Measurements from ENCODE around the gene XRCC4. TPM values are rescaled to one million over a fixed set of nuclear protein-coding genes. Genes with fewer than 3 reads are reported as not detected.

The XRCC4 gene
- total RNA-seq, 3 donors from 2014 or later: 8.8 to 10.8 (median 10.4) TPM

DNA sequence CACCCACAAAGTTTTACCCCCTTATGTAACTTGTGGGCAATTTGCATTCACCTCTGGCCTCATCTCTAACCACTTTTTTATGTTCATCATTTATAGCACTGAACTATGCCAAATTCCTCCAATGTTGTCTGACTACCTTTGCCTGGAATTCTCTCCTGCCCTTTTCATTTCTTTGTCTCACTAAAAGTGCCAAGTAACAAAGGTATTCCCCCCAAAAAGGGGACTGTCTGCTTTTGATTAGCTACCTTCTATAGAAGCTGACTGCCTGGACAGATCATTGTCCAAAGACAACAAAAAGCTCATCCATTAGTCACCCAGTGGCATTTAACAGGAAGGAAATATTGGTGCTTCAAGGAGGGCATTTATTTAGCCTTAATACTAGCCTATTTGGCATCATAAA lies 204.3 kb downstream of the XRCC4 start:
- TF ChIP-seq POLR2AphosphoS5 (IDR thresholded peaks at IDR 0.05) (no peak), POLR2A (IDR thresholded peaks at IDR 0.05) (no peak)
- TF ChIP-seq, protein P1, sequence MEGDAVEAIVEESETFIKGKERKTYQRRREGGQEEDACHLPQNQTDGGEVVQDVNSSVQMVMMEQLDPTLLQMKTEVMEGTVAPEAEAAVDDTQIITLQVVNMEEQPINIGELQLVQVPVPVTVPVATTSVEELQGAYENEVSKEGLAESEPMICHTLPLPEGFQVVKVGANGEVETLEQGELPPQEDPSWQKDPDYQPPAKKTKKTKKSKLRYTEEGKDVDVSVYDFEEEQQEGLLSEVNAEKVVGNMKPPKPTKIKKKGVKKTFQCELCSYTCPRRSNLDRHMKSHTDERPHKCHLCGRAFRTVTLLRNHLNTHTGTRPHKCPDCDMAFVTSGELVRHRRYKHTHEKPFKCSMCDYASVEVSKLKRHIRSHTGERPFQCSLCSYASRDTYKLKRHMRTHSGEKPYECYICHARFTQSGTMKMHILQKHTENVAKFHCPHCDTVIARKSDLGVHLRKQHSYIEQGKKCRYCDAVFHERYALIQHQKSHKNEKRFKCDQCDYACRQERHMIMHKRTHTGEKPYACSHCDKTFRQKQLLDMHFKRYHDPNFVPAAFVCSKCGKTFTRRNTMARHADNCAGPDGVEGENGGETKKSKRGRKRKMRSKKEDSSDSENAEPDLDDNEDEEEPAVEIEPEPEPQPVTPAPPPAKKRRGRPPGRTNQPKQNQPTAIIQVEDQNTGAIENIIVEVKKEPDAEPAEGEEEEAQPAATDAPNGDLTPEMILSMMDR (IDR thresholded peaks at IDR 0.05): no peak
- no peaks in the 10 kb centered on the region for H3K27me3 ChIP-seq
- intact Hi-C loops (cut with DNase I; ENCODE audit: low total_unique reads): no loop called here
- no peaks in the 10 kb centered on the region for H3K4me1 ChIP-seq
- H3K9me3 ChIP-seq: no peaks in the 10 kb centered on the region
- DNase-seq (ENCODE audit: low spot score in 2 of 2): no peak
- no peaks in the 10 kb centered on the region for H3K36me3 ChIP-seq
- H3K4me3 ChIP-seq: no peak overlapping the region
- no peak overlapping the region for H3K27ac ChIP-seq

DNA sequence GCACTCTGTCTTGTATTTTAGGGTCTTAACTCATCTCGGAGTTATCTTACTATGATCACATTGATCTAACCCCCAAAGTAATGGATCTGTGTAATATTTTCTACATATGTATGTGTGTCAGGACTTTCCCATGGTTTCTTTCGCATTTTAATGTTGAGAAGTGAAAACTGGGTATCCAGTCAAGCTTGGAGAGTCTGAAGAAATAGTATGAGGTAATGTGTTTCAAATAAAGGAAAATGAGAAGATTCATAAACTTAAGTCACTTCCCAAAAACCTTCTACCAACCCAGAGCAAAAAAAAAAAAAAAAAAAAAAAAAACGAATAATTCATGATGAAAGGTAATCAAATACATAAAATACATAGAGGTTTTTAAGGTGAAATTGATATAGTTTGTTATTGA lies 206.4 kb downstream of the XRCC4 start:
- H3K4me1 ChIP-seq: no peaks in the 10 kb centered on the region
- H3K9me3 ChIP-seq: peaks cover 0 to 6% of the 10 kb centered on the region in 2 donors
- no peaks in the 10 kb centered on the region for H3K27me3 ChIP-seq
- intact Hi-C loops (cut with DNase I; ENCODE audit: low total_unique reads): no loop called here
- H3K27ac ChIP-seq: no peak overlapping the region
- TF ChIP-seq, protein P1 (IDR thresholded peaks at IDR 0.05): no peak
- TF ChIP-seq POLR2AphosphoS5 (IDR thresholded peaks at IDR 0.05) (no peak), POLR2A (IDR thresholded peaks at IDR 0.05) (no peak)
- no peak for DNase-seq (ENCODE audit: low spot score in 2 of 2)
- H3K36me3 ChIP-seq: no peaks in the 10 kb centered on the region
- H3K4me3 ChIP-seq: no peak overlapping the region

DNA sequence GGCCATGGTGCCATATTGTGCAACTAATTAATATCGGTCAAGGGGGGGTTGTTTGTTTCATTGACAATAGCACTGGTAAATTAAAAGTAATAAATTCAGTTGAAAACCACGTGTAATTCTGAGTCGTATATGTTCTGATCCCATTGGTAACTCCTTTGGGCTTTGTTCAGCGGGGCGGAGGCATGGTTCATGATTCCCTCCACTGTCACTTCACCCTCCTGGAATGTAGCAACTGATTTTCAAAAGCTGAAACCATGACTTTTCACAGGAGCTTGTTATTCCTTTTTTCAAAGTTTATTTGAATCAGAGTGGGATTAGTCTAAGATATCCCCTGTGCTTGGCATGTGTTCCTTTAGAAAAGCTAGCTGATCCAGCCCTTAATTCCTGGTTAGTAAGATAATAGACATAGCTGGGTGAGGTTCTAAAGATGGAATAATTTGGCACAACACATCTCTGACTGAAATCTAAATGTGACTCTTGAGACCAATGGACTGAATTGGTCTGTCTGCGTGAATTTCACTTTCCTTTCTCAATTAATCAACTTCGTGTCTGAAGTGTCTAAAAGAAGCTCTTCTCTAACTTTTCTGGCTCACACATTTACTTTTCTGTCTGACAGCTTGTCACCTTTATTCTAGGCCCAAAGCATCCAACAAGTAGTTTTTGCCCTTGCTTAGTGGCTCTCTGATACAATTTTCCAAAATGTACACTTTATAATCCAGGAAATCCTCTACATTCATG lies 208.5 kb downstream of the XRCC4 start:
- Histone ChIP-seq H3K9me3 (peaks cover 0 to 6% of the 10 kb centered on the region in 2 donors), H3K36me3 (no peaks in the 10 kb centered on the region), H3K4me3 (no peak overlapping the region), H3K27me3 (no peaks in the 10 kb centered on the region), H3K27ac (no peak overlapping the region), H3K4me1 (no peaks in the 10 kb centered on the region)
- DNase-seq (ENCODE audit: low spot score in 2 of 2): no peak
- intact Hi-C loops (cut with DNase I; ENCODE audit: low total_unique reads): no loop called here
- TF ChIP-seq, protein P1 (IDR thresholded peaks at IDR 0.05): no peak
- TF ChIP-seq POLR2AphosphoS5 (IDR thresholded peaks at IDR 0.05) (no peak), POLR2A (IDR thresholded peaks at IDR 0.05) (no peak)

DNA sequence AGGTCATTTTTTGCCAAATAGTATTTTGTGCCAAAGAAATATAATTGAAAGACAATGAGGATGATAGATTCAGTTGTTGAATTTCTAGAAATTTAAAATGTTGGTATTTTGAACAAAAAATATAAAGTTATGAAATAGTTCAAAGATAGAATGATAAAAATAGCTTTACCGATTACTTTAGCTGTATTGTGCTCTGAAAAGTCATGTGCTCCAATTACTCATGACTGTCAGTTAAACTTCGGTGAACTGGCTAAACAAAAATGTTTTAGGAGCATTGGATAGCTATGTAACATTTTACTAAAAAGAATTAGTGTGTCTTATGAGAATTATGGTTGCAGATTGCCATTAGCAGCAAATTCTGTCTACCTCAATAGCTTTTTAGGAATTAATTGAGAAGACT lies 216.9 kb downstream of the XRCC4 start:
- H3K4me3 ChIP-seq: no peak overlapping the region
- H3K4me1 ChIP-seq: no peaks in the 10 kb centered on the region
- TF ChIP-seq POLR2AphosphoS5 (IDR thresholded peaks at IDR 0.05): no peak
- no peak for TF ChIP-seq POLR2A (IDR thresholded peaks at IDR 0.05)
- TF ChIP-seq, protein P1 (IDR thresholded peaks at IDR 0.05): no peak
- no peak for DNase-seq (ENCODE audit: low spot score in 2 of 2)
- no peaks in the 10 kb centered on the region for H3K27me3 ChIP-seq
- no peaks in the 10 kb centered on the region for H3K36me3 ChIP-seq
- intact Hi-C loops (cut with DNase I; ENCODE audit: low total_unique reads): no loop called here
- H3K27ac ChIP-seq: no peak overlapping the region
- H3K9me3 ChIP-seq: peaks cover 0 to 7% of the 10 kb centered on the region in 2 donors

DNA sequence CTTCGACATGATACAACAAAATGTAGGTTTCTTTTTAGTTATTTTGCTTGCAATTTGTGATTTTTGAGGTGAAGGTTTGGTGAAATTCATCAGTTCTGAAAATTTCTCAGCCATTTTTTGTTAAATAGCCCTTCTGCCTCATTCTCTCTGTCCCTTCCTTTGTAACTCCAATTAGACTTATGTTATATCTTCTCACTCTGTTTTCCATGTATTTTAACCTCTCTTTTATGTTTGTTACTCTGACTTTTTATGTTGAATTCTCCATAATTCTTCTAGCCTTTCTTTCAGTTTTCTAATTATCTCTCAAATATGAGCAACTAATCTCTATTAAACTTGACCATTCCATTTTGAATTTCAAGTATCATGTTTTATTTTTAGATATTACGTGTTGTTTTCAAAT lies 222.0 kb downstream of the XRCC4 start:
- H3K27me3 ChIP-seq: no peaks in the 10 kb centered on the region
- H3K36me3 ChIP-seq: no peaks in the 10 kb centered on the region
- TF ChIP-seq POLR2A (IDR thresholded peaks at IDR 0.05) (no peak), POLR2AphosphoS5 (IDR thresholded peaks at IDR 0.05) (no peak)
- TF ChIP-seq, protein P1 (IDR thresholded peaks at IDR 0.05): no peak
- DNase-seq (ENCODE audit: low spot score in 2 of 2): no peak
- no peak overlapping the region for H3K27ac ChIP-seq
- H3K4me1 ChIP-seq: no peaks in the 10 kb centered on the region
- H3K9me3 ChIP-seq: peaks cover 0 to 17% of the 10 kb centered on the region in 2 donors
- no peak overlapping the region for H3K4me3 ChIP-seq
- intact Hi-C loops (cut with DNase I; ENCODE audit: low total_unique reads): no loop called here

All from breast epithelium (tissue), 4 donors.